ENCODE data around the gene NF1.

Gene NF1

DNA sequence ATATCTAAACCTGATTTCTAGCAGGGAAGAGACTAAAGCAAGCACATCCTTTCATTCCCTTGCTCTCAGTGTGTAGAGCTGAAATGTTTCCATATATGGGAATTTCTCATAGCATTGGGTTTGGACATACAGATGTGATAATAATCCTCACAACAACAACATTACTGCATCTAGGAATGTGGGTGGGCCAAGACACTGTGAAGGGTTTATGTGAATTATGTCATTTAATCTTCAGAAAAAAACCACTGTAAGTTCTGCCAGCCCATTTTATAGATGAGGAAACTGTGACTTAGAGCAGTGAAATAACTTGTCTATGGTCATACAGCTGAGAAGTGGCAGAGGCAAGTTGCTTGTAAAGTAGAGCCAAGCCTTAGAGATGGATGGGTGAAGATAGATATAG, 197.0 kb downstream of the NF1 start:
- Histone ChIP-seq H3K4me3 (ENCODE audit: low read length) (no peak overlapping the region), H3K4me1 (ENCODE audit: control insufficient read depth, insufficient read depth, low read length) (no peaks in the 10 kb centered on the region), H3K27me3 (ENCODE audit: control insufficient read depth, insufficient read depth, low read length) (no peaks in the 10 kb centered on the region), H3K36me3 (ENCODE audit: control insufficient read depth, insufficient read depth, low read length) (no peaks in the 10 kb centered on the region), H3K9me3 (ENCODE audit: control insufficient read depth, insufficient read depth, low read length) (no peaks in the 10 kb centered on the region), H3K27ac (ENCODE audit: low read length) (no peak overlapping the region)
- DNase-seq (ENCODE audit: low read depth, low spot score): no peak

DNA sequence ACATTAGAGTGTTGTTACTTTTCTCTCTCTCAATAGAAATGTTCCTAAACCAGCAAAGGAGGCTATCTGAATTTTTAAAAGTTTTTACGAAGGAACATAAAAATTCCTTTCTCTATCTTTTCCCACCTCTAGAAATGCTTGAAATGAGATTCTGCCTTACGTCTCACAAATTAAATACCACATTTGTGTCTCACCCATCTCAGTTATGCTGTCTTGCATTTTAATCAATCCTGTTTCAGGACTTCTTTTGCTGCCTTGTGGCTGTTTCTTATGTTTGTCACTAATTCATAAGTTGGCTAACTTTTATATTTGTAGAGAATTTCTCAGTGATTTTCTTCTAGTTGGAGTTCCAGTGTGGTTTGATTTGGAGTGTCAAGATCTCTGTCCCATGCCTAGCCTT, 198.8 kb downstream of the NF1 start:
- H3K4me1 ChIP-seq (ENCODE audit: control insufficient read depth, insufficient read depth, low read length): no peaks in the 10 kb centered on the region
- no peak for DNase-seq (ENCODE audit: low read depth, low spot score)

DNA sequence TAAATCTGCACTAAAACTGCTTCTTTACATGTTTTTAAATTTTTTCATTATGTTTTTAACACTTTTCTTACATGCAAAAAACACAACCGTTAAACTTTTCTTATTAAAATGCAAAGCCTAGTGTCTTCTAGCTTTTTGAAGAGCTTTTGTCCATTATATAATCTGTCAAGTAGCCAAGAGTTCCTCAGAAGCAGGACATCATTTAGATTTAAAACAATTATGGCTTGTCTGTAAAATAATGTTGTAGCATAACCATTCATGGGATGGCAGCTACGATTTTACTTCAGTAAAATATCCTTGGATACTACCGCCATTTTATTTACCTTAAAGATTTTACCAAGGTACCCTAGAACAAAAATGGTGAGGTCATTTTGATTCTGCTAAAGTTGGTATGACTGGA, 199.5 kb downstream of the NF1 start:
- WGBS (ENCODE audit: insufficient coverage, insufficient read length): no CpG with 5 or more reads among the region's 3 CpGs
- Histone ChIP-seq H3K27me3 (ENCODE audit: control insufficient read depth, insufficient read depth, low read length) (no peaks in the 10 kb centered on the region), H3K36me3 (ENCODE audit: control insufficient read depth, insufficient read depth, low read length) (no peaks in the 10 kb centered on the region), H3K4me1 (ENCODE audit: control insufficient read depth, insufficient read depth, low read length) (no peaks in the 10 kb centered on the region), H3K9me3 (ENCODE audit: control insufficient read depth, insufficient read depth, low read length) (no peaks in the 10 kb centered on the region), H3K27ac (ENCODE audit: low read length) (no peak overlapping the region), H3K4me3 (ENCODE audit: low read length) (no peak overlapping the region)
- DNase-seq (ENCODE audit: low read depth, low spot score): no peak

More for the DNA sequence above, 198.8 kb downstream of the NF1 start:
- H3K9me3 ChIP-seq (ENCODE audit: control insufficient read depth, insufficient read depth, low read length): no peaks in the 10 kb centered on the region
- H3K36me3 ChIP-seq (ENCODE audit: control insufficient read depth, insufficient read depth, low read length): no peaks in the 10 kb centered on the region
- H3K4me3 ChIP-seq (ENCODE audit: low read length): no peak overlapping the region
- WGBS (ENCODE audit: insufficient coverage, insufficient read length): no CpG with 5 or more reads among the region's 2 CpGs
- H3K27ac ChIP-seq (ENCODE audit: low read length): no peak overlapping the region
- H3K27me3 ChIP-seq (ENCODE audit: control insufficient read depth, insufficient read depth, low read length): no peaks in the 10 kb centered on the region

DNA sequence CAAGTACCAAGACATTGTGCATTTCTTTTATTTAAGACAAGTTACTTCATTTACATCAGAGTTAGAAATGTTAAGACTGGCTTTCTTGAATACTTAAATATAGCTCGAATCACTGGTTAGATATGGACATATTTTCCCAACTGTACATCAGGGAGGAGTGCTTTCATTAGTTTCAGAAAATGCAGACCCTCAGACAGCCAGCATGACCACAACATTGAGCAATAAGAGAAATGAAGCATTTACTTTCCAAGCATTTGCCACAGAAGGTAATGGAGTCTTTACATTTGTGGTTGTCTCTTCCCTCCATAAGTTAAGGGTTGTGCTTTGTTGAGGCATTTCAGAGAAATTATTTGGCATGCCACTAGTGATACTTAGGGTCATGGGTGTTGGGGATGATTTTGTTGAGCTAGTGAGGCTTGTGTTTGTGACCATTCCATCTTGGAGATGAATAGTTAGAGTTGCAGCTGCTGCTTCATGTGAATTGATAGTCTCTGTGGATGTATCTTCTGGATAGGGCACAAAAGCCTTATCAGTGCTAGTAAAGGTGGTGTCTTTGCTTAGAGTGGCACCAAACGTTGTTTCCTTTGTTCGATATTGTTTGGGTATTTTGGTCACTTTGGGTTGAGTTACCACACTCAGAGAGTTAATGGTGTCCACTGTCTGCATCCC, 200.2 kb downstream of the NF1 start:
- no CpG with 5 or more reads among the region's 3 CpGs for WGBS (ENCODE audit: insufficient coverage, insufficient read length)
- Histone ChIP-seq H3K36me3 (ENCODE audit: control insufficient read depth, insufficient read depth, low read length) (no peaks in the 10 kb centered on the region), H3K27ac (ENCODE audit: low read length) (no peak overlapping the region), H3K4me1 (ENCODE audit: control insufficient read depth, insufficient read depth, low read length) (no peaks in the 10 kb centered on the region), H3K9me3 (ENCODE audit: control insufficient read depth, insufficient read depth, low read length) (no peaks in the 10 kb centered on the region), H3K27me3 (ENCODE audit: control insufficient read depth, insufficient read depth, low read length) (no peaks in the 10 kb centered on the region), H3K4me3 (ENCODE audit: low read length) (no peak overlapping the region)
- no peak for DNase-seq (ENCODE audit: low read depth, low spot score)

DNA sequence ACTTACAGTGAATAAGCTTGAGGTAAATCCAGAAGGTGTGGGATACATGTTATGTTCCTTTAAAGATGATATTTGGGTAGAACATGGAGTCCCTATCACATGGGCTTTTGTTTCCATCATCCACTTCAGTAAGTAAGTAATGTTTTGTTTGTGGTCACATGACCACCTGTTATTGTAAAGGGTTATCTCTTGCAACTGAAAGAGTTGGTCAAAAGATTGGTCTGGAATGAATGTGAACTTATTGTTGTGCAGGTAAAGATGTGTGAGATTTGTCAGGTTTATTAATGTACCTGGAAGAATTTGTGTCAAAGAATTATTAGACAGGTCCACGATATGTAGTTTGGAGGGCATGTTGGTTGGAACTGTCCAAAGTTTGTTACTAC, 200.7 kb downstream of the NF1 start:
- no peaks in the 10 kb centered on the region for H3K9me3 ChIP-seq (ENCODE audit: control insufficient read depth, insufficient read depth, low read length)
- no peak overlapping the region for H3K27ac ChIP-seq (ENCODE audit: low read length)
- H3K4me3 ChIP-seq (ENCODE audit: low read length): no peak overlapping the region
- H3K36me3 ChIP-seq (ENCODE audit: control insufficient read depth, insufficient read depth, low read length): no peaks in the 10 kb centered on the region
- no peak for DNase-seq (ENCODE audit: low read depth, low spot score)
- no CpG with 5 or more reads among the region's 1 CpG for WGBS (ENCODE audit: insufficient coverage, insufficient read length)
- H3K4me1 ChIP-seq (ENCODE audit: control insufficient read depth, insufficient read depth, low read length): no peaks in the 10 kb centered on the region
- H3K27me3 ChIP-seq (ENCODE audit: control insufficient read depth, insufficient read depth, low read length): no peaks in the 10 kb centered on the region

DNA sequence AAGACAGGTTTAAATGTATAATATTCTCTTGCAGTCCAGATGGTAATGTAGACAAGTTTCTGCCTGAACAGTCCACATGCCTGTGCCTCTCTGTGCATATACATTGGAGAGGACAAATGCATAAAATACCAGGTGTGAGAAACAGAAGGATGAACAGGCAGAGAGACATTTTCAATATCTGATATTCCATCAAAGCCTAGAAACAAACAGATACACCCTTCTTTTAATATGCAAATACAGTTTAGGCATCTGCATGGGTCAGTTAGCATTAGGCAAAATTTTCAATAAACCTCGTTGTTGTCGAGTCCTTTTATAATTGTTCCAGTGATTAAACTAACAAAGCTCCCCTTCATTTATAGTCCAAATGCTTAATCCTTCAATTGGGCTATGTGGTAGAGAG, 201.4 kb downstream of the NF1 start:
- no peaks in the 10 kb centered on the region for H3K36me3 ChIP-seq (ENCODE audit: control insufficient read depth, insufficient read depth, low read length)

DNA sequence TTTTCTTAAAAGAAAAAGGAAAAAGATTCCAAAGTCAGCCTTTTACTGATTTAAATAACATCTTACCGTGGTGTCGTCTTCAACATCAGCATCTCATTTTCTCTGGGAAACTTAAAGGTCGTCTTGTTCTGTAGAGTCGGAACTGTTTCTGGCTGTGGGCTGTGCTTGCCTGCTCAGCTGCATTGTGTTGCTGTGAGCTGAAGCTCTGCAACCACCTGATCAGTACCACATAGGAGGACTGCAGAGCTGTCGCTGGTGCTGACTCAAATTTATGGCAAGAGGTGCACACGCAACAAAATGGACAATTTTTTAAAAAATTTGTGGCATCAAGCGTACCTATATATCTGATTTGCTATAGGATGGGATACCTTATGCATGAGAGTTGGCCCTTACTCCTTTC, 202.3 kb downstream of the NF1 start, which contains the start of gene OMG:
TSS of gene OMG (minus strand) at position 150 of the 400 bp plus-strand sequence. CDS start 908 bp downstream, outside the sequence.
- Histone ChIP-seq H3K4me1 (ENCODE audit: control insufficient read depth, insufficient read depth, low read length) (no peaks in the 10 kb centered on the region), H3K36me3 (ENCODE audit: control insufficient read depth, insufficient read depth, low read length) (no peaks in the 10 kb centered on the region), H3K27me3 (ENCODE audit: control insufficient read depth, insufficient read depth, low read length) (no peaks in the 10 kb centered on the region), H3K9me3 (ENCODE audit: control insufficient read depth, insufficient read depth, low read length) (no peaks in the 10 kb centered on the region), H3K27ac (ENCODE audit: low read length) (no peak within 1 kb of the TSS), H3K4me3 (ENCODE audit: low read length) (no peak within 1 kb of the TSS)
- WGBS (ENCODE audit: insufficient coverage, insufficient read length): no CpG with 5 or more reads among the region's 7 CpGs
- DNase-seq (ENCODE audit: low read depth, low spot score): no peak

More for the DNA sequence above, 201.4 kb downstream of the NF1 start:
- Histone ChIP-seq H3K4me3 (ENCODE audit: low read length) (no peak overlapping the region), H3K4me1 (ENCODE audit: control insufficient read depth, insufficient read depth, low read length) (no peaks in the 10 kb centered on the region), H3K9me3 (ENCODE audit: control insufficient read depth, insufficient read depth, low read length) (no peaks in the 10 kb centered on the region), H3K27ac (ENCODE audit: low read length) (no peak overlapping the region), H3K27me3 (ENCODE audit: control insufficient read depth, insufficient read depth, low read length) (no peaks in the 10 kb centered on the region)
- no peak for DNase-seq (ENCODE audit: low read depth, low spot score)
- WGBS (ENCODE audit: insufficient coverage, insufficient read length): no CpG with 5 or more reads among the region's 2 CpGs

DNA sequence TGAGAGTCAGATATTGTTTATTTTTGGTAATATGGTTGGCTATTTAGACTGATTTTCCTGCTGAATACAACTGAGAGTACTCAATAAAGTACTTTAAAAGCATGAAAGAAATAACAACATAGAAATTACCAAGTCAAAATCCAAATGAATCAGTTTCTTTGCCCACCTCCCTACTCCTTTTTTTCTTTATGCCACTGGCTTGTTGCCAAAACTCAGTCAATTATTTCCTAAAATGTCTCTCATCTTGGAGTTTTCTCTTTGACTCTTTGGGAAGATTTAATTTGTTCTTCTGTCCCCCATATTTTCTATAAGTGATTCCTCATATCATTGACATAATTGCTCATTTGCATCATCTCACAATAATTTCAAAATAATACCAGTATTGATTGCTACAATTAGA, 204.8 kb downstream of the NF1 start:
- no peak for DNase-seq (ENCODE audit: low read depth, low spot score)
- H3K36me3 ChIP-seq (ENCODE audit: control insufficient read depth, insufficient read depth, low read length): no peaks in the 10 kb centered on the region

DNA sequence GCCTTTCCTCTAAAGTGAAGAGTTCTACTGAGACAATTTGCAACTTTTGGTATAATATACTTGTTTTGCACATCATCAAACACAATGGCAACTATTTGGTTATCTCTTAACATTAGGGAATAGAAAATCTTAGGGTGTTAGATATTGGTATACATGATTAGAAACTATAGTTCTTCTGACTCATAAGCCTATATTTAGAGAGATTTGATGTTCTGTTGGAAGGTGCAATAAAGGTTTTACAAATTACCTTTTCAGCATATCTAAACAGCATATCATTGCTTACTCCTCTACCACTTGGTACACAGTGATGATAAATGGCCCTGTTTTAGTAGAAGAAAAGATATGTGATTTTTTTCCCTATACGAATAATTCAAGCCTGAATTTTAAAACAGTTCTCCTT, 212.9 kb downstream of the NF1 start:
- WGBS (ENCODE audit: insufficient coverage, insufficient read length): no CpG with 5 or more reads among the region's 1 CpG

More for the DNA sequence above, 204.8 kb downstream of the NF1 start:
- no peaks in the 10 kb centered on the region for H3K9me3 ChIP-seq (ENCODE audit: control insufficient read depth, insufficient read depth, low read length)
- H3K4me3 ChIP-seq (ENCODE audit: low read length): no peak overlapping the region
- H3K27ac ChIP-seq (ENCODE audit: low read length): no peak overlapping the region
- H3K4me1 ChIP-seq (ENCODE audit: control insufficient read depth, insufficient read depth, low read length): no peaks in the 10 kb centered on the region
- H3K27me3 ChIP-seq (ENCODE audit: control insufficient read depth, insufficient read depth, low read length): no peaks in the 10 kb centered on the region

DNA sequence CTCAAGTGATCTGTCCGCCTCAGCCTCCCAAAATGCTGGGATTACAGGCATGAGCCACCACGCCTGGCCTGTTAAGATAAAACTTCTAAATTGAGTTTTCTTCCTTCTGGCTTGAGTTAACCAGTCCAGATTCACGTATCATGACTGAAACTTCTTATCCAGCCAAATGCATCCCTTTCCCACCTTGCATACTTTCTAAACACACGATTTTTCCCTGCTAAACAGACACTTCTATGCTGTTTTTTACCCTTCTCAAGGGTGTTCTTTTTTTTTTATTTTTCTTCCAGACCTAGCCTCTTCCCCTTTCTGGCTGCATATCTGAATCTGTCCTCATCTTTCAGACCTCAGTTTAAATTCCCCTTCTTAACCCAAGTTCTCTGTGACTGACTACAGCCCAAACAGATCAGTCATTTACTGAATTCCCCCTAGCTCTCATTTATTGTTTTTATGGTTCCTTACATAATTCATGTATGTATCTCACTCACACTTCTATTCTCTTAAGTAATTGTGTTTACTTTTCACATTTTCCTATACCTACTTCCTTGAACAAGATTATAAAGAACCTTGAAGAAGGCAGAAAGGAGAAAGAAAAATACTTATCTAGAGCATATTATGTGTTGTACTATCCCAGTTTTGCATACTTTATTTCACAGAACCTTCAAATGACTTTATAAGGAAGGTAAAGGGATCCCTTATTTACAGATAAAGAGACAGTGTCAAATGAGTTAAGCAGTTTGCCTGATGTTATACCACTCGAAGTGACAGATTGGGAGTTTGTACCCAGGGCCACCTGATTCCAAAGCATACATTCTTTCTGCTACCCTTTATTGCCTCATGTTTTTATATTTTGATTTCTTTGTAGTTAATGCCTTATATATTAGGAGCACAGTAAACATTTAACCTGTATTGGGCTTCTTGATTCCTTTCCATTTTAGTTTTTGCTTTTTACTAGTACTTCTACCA, 213.9 kb downstream of the NF1 start:
- no peaks in the 10 kb centered on the region for H3K27me3 ChIP-seq (ENCODE audit: control insufficient read depth, insufficient read depth, low read length)
- no peak overlapping the region for H3K27ac ChIP-seq (ENCODE audit: low read length)
- H3K9me3 ChIP-seq (ENCODE audit: control insufficient read depth, insufficient read depth, low read length): no peaks in the 10 kb centered on the region
- H3K4me1 ChIP-seq (ENCODE audit: control insufficient read depth, insufficient read depth, low read length): no peaks in the 10 kb centered on the region
- no peaks in the 10 kb centered on the region for H3K36me3 ChIP-seq (ENCODE audit: control insufficient read depth, insufficient read depth, low read length)
- no CpG with 5 or more reads among the region's 5 CpGs for WGBS (ENCODE audit: insufficient coverage, insufficient read length)
- H3K4me3 ChIP-seq (ENCODE audit: low read length): no peak overlapping the region
- DNase-seq (ENCODE audit: low read depth, low spot score): no peak

More for the DNA sequence above, 212.9 kb downstream of the NF1 start:
- Histone ChIP-seq H3K27ac (ENCODE audit: low read length) (no peak overlapping the region), H3K36me3 (ENCODE audit: control insufficient read depth, insufficient read depth, low read length) (no peaks in the 10 kb centered on the region), H3K27me3 (ENCODE audit: control insufficient read depth, insufficient read depth, low read length) (no peaks in the 10 kb centered on the region), H3K4me3 (ENCODE audit: low read length) (no peak overlapping the region), H3K9me3 (ENCODE audit: control insufficient read depth, insufficient read depth, low read length) (no peaks in the 10 kb centered on the region), H3K4me1 (ENCODE audit: control insufficient read depth, insufficient read depth, low read length) (no peaks in the 10 kb centered on the region)
- DNase-seq (ENCODE audit: low read depth, low spot score): no peak

Measured in iPS DF 6.9 (cell line).